BE2C (cell line): Measurements from ENCODE around the gene NTRK3.
A peak's percentile ranks its signal among the peaks of the same experiment; 100 is the strongest.

ENCODE experiments used
- DNase-seq: peaks from one replicate; pipeline ENCODE4 v3.0.0-alpha.2; 2020
- H3K27me3 ChIP-seq: fragments of 250-450 bp; sonication (Bioruptor Pico); 2 replicates; pipeline ENCODE4 v1.5.1; 2020; ENCODE audit warnings: mild to moderate bottlenecking
- H3K36me3 ChIP-seq: fragments of 250-450 bp; sonication (Bioruptor Pico); 2 replicates; pipeline ENCODE4 v1.5.1; 2020; ENCODE audit warnings: mild to moderate bottlenecking
- H3K4me1 ChIP-seq: fragments of 250-450 bp; sonication (Bioruptor Pico); 2 replicates; pipeline ENCODE4 v1.5.1; 2020
- H3K4me3 ChIP-seq: 2 replicates; pipeline ENCODE4 v1.5.1; 2011; ENCODE audit warnings: low read depth, low read length
- H3K9me3 ChIP-seq: fragments of 250-450 bp; sonication (Bioruptor Pico); 2 replicates; pipeline ENCODE4 v1.5.1; 2020
- TF ChIP-seq, protein P1 (sequence below): IDR thresholded peaks from 2 replicates; pipeline ENCODE4 v1.5.1; 2012; ENCODE audit warnings: mild to moderate bottlenecking, low read depth, low read length

The NTRK3 gene

DNA sequence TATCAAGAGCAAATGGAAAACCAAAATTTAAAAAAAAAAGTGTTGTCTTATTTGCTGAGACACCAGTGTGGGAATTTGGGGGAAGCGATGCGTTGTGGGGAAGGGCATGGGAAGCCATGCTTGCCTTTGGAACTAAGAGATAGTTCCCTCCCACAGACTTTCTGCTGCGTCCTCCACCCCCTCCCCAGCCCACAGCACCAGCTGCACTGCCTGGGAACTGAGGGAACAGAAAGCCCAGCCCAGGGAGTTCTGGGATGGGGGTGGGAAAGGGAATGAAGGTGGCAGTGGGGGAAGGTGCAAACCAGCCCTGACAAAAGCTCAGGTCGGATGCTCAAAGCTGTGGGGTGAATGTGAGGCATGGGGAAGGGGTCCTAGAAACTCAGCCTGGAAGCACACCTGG lies 8.1 kb upstream of the NTRK3 start:
- TF ChIP-seq, protein P1, sequence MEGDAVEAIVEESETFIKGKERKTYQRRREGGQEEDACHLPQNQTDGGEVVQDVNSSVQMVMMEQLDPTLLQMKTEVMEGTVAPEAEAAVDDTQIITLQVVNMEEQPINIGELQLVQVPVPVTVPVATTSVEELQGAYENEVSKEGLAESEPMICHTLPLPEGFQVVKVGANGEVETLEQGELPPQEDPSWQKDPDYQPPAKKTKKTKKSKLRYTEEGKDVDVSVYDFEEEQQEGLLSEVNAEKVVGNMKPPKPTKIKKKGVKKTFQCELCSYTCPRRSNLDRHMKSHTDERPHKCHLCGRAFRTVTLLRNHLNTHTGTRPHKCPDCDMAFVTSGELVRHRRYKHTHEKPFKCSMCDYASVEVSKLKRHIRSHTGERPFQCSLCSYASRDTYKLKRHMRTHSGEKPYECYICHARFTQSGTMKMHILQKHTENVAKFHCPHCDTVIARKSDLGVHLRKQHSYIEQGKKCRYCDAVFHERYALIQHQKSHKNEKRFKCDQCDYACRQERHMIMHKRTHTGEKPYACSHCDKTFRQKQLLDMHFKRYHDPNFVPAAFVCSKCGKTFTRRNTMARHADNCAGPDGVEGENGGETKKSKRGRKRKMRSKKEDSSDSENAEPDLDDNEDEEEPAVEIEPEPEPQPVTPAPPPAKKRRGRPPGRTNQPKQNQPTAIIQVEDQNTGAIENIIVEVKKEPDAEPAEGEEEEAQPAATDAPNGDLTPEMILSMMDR, result no peak
- no peak for DNase-seq
- peaks cover 10% of the 10 kb centered on the region for H3K27me3 ChIP-seq
- no peaks in the 10 kb centered on the region for H3K4me1 ChIP-seq
- no peak overlapping the region for H3K4me3 ChIP-seq
- H3K9me3 ChIP-seq, result no peaks in the 10 kb centered on the region
- no peaks in the 10 kb centered on the region for H3K36me3 ChIP-seq

DNA sequence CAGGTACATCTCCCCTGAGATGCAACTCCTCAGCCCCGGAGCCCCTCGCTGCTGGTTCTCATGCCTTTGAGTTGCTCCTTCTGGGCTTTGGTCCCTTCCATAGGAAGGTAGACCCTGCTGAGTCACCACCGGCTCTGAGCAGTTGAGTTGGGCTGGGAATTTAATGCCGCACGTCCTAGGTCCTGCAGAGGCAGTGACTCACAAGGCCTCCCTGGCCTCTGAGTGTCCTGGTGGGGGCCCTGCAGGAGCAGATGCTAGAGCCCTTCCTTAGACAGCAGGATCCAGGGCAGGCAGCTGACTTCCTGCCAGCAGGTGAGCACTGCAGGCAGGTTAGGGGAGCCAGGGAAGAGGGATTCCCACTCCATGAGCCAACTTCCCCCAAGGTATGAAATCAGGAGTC lies 5.5 kb upstream of the NTRK3 start:
- Histone ChIP-seq H3K4me3 (no peak overlapping the region), H3K36me3 (no peaks in the 10 kb centered on the region), H3K27me3 (peaks cover 16% of the 10 kb centered on the region), H3K4me1 (no peaks in the 10 kb centered on the region), H3K9me3 (no peaks in the 10 kb centered on the region)
- TF ChIP-seq, protein P1, result no peak
- no peak for DNase-seq

DNA sequence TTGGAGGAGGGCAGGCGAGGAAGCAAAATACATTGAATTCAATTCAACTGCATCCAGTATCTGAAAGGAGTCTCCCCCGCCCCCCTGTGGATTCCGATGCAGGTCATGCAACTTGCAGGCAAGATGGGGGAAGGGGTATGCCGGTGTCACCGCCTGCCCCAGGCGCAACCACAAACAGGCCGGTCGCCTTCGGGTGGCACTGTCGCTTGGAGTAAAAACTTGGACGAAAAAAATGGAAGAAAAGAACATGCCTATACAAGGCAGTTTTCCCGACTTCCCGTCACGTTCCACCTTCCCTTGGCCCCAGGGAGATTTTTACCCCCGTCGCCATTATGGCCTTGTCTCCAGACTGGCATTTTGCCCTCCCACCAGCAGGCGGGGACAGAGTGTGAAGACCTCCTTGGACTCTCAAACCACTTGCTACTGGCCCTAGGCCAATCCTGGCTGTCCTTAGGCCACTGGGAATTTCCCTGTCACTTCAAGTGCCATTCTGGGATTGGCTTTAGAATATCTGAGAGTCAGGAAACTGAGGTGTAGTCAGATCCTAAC lies 1.6 kb upstream of the NTRK3 start:
- Histone ChIP-seq H3K4me1 (no peaks in the 10 kb centered on the region), H3K27me3 (peaks cover 38% of the 10 kb centered on the region), H3K9me3 (no peaks in the 10 kb centered on the region), H3K36me3 (no peaks in the 10 kb centered on the region), H3K4me3 (peak overlapping the region; percentile 60)
- peak; percentile 81 for DNase-seq
- TF ChIP-seq, protein P1, result peak; percentile 80

DNA sequence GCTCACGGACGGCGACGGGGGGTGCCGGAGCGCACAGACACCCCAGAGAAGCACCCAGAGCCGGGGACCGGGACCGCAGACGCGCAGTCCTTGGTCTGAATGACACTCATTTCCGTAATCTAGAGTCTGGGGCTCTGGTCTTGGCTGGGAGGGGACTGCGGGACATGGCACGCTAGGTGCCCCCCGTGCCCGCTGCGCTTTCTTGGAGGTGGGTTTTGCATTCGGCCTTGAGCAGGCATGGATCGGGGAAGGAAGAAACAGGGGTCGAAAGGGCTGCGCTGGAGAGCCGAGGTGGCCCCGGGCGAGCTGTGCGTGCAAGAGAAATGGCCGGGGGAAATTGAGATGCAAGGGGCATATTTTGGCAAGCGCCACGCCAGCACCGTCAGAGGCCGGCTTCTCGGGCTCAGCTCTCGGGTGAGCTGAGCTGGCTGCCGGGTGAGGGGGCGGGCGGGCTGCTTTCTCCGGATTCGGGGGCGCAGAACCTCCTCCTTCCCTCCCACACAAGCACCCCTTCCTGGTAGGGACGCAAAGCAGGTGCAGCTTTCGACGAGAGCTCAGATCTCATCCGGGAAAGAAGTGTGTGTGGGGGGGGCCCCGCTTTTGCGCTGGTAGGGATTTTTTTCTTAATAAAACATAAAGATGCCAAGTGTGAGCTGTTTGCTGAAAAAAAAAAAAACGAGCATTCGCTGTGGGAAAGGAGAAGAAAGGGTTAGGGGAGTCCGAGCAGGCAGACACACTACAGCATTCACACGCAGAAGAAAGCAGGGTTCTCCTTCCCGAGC lies 963 bp upstream of the NTRK3 start:
- no peaks in the 10 kb centered on the region for H3K36me3 ChIP-seq
- H3K4me3 ChIP-seq, result peak overlapping the region; percentile 60
- no peaks in the 10 kb centered on the region for H3K9me3 ChIP-seq
- H3K4me1 ChIP-seq, result no peaks in the 10 kb centered on the region
- peaks cover 37% of the 10 kb centered on the region for H3K27me3 ChIP-seq
- TF ChIP-seq, protein P1, result no peak
- DNase-seq, result peak; percentile 21

DNA sequence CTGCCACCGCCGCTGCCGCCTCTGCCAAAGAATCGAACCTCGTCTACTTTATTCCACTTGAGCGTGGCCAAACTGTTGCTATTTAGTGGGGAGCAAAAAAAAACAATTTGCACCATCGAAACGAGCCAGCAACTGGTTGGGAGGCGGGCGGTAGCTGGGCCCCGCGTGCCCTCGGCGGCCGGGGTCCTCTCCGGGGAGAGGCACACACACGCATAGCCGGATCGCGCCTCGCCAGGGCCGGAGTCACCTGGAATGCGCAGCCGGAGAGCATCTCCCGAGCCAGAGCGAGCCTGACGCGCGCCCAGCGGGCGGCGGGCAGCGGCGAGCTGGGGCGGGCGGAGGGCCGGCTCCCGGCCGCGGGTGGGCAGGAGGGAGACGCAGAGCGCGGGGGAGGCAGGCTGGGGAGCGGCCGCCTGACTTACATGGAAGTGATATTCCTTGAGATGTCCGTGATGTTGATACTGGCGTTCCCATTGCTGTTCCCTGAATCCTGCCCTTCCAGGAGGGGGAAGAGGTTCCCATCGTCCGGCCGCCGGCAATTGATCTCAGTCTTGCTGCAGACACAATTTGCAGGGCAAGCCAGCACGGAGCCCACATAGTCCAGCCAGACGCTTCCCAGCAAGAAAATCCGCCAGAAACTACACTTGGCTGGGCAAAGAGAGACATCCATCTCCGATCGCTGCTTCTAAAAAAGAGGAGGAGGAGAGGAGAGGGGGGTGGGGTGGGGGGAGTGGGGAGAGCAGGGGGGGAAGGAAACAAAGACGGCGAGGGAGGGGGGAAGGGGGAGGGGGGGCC lies 858 bp downstream of the NTRK3 start:
- peak overlapping the region; percentile 53 for H3K4me3 ChIP-seq
- peak; percentile 71 for DNase-seq

More for the DNA sequence above, 858 bp downstream of the NTRK3 start:
- TF ChIP-seq, protein P1, result no peak
- Histone ChIP-seq H3K27me3 (peaks cover 37% of the 10 kb centered on the region), H3K36me3 (no peaks in the 10 kb centered on the region), H3K4me1 (no peaks in the 10 kb centered on the region), H3K9me3 (no peaks in the 10 kb centered on the region)
